ENCODE results near the gene PRODH.
"Not testable (repeated sequence)": the region's sequence is repeated elsewhere in the genome, so short reads cannot be mapped to it uniquely, and the experiment has no call there.

- TF ChIP-seq CTCF (IDR thresholded peaks at IDR 0.05 in 8 of 11, conservative IDR thresholded peaks at IDR 0.05 in 3 of 11); POLR2A (IDR thresholded peaks at IDR 0.05): not testable (repeated sequence)
These were observed 23.7 kb downstream of the PRODH start for GRCh38 chr22:18912264-18912946.

Measured in spleen (tissue), 7 donors.